ENCODE results near the gene EPG5.

- no peak for TF ChIP-seq CTCF (IDR thresholded peaks at IDR 0.05)
- no peak for TF ChIP-seq POLR2AphosphoS5 (IDR thresholded peaks at IDR 0.05)
- TF ChIP-seq POLR2A (IDR thresholded peaks at IDR 0.05): no peak
Observed at GRCh38 chr18:45805551-45805950, 161.6 kb downstream of the EPG5 start.

Measured in upper lobe of left lung (tissue), 4 donors.